ENCODE data around the gene GSN. TPM values are rescaled to one million over a fixed set of nuclear protein-coding genes. Genes with fewer than 3 reads are reported as not detected.

GSN gene
- total RNA-seq, 1 donor from 2014 or later: 855 TPM

- no peak for DNase-seq (ENCODE audit: low spot score)
- intact Hi-C loops (cut with DNase I): loop anchor here (2.0 to 5.0 kb wide), 2 partner anchors 56 to 164 kb away; no protein-coding TSS in a partner anchor
These were observed 108.4 kb downstream of the GSN start for GRCh38 chr9:121376214-121376830.

GRCh38 chr9:121380846-121381245, 112.9 kb downstream of the GSN start:
- intact Hi-C loops (cut with DNase I): no loop called here
- no peak for DNase-seq (ENCODE audit: low spot score)

Other genes with a start within 250 kb of the GSN start
- 1.1 TPM for gene C5, start 217.9 kb upstream of the GSN start, total RNA-seq
- gene CNTRL, start 193.2 kb upstream of the GSN start, total RNA-seq: 4.2 TPM
- 49.9 TPM for gene RAB14, start 66.3 kb upstream of the GSN start, total RNA-seq
- gene STOM, start 102.1 kb downstream of the GSN start, total RNA-seq: 191 TPM
- 8.8 TPM for gene GGTA1, start 231.7 kb downstream of the GSN start, total RNA-seq